Fibroblast of the conjunctiva (primary cell): ENCODE measurements around the gene MBOAT7.
"Not testable (repeated sequence)": the region's sequence is repeated elsewhere in the genome, so short reads cannot be mapped to it uniquely, and the experiment has no call there.

Source experiments
- DNase-seq: peaks from one replicate; pipeline ENCODE4 v3.0.0-alpha.2; 2010; ENCODE audit warnings: low read depth

The MBOAT7 gene

GRCh38 chr19:54209058-54209810 lies 19.9 kb upstream of the MBOAT7 start:
- no peak for DNase-seq

GRCh38 chr19:54208784-54209057 lies 19.3 kb upstream of the MBOAT7 start:
- DNase-seq, result no peak

GRCh38 chr19:54207983-54208783 lies 18.8 kb upstream of the MBOAT7 start:
- DNase-seq, result peak; percentile 85

GRCh38 chr19:54207676-54207982 lies 18.2 kb upstream of the MBOAT7 start:
- DNase-seq, result no peak

- not testable (repeated sequence) for DNase-seq
Observed at GRCh38 chr19:54207193-54207592, 17.8 kb upstream of the MBOAT7 start.

- DNase-seq, result no peak
Observed at GRCh38 chr19:54206831-54207177, 17.4 kb upstream of the MBOAT7 start.

- DNase-seq, result no peak
Observed at GRCh38 chr19:54206030-54206830, 16.9 kb upstream of the MBOAT7 start.

GRCh38 chr19:54204767-54205468 lies 15.5 kb upstream of the MBOAT7 start:
- DNase-seq, result no peak

GRCh38 chr19:54203151-54203611 lies 13.8 kb upstream of the MBOAT7 start:
- DNase-seq, result no peak

GRCh38 chr19:54201980-54202379 lies 12.6 kb upstream of the MBOAT7 start:
- no peak for DNase-seq

- DNase-seq, result no peak
Observed at GRCh38 chr19:54201172-54201701, 11.9 kb upstream of the MBOAT7 start.

- DNase-seq, result no peak
Observed at GRCh38 chr19:54199401-54199800, 10.0 kb upstream of the MBOAT7 start.

GRCh38 chr19:54197121-54197520 lies 7.7 kb upstream of the MBOAT7 start:
- no peak for DNase-seq

GRCh38 chr19:54196536-54196935 lies 7.2 kb upstream of the MBOAT7 start:
- DNase-seq, result no peak

GRCh38 chr19:54194463-54194862 lies 5.1 kb upstream of the MBOAT7 start:
- DNase-seq, result not testable (repeated sequence)

GRCh38 chr19:54193011-54193410 lies 3.6 kb upstream of the MBOAT7 start:
- DNase-seq, result no peak

- DNase-seq, result no peak
Observed at GRCh38 chr19:54191811-54192453, 2.6 kb upstream of the MBOAT7 start.

GRCh38 chr19:54191011-54191810 lies 1.8 kb upstream of the MBOAT7 start, which contains the start of gene TSEN34:
TSEN34 (plus strand) TSS chr19:54191308; CDS start chr19:54191365, 57 bp downstream.
- DNase-seq, result no peak

GRCh38 chr19:54190503-54191010 lies 1.2 kb upstream of the MBOAT7 start:
- peak; percentile 100 for DNase-seq

GRCh38 chr19:54189735-54190502 lies 539 bp upstream of the MBOAT7 start:
- DNase-seq, result peak; percentile 100
